Occipital lobe (tissue), 2 donors: ENCODE results near the gene TMEM151A. TPM values are rescaled to one million over a fixed set of nuclear protein-coding genes. Genes with fewer than 3 reads are reported as not detected.

ENCODE experiments used
- DNase-seq: peaks from one replicate; lab custom pipeline; 2025; lab: John Stamatoyannopoulos, UW
- total RNA-seq: library from RNA; depleted of rRNA; stranded (reverse); fragments of >200 nt; gene quantifications from one replicate; pipeline ENCODE4 v1.2.3, GENCODE V29; 2014

The TMEM151A gene
- total RNA-seq, 1 donor from 2014 or later = 6.4 TPM

DNA sequence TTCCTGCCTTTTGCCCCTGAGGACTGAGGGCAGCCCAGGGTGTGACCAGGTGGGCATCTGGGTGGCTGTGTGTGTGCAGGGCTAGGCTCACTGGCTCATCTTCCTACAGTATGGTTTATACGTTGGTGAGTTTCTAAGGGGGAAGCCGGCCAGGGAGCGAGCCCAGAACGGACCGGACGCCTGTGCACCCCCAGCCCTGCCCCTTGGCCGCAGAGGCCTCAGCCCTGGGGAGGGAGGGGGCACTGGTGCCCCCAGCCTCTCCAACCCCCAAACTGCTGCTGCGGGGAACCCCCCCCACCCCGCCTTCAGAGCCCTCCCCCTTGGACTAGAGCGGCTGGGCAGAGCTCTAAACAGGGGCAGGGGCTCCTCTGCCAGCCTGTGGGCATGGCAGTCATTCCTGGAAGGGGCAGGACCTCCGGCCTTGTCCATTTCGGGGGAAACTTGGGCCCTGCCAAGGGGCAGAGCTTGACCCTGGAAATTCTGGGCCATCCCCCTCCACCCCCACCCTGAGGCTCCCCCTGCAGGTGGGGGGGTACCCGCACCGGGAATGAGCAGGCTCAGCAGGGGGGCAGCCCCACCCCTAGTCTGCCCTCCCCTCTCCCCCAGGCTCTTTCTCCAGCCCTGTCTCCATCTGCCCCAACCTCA is 8.1 kb upstream of the TMEM151A start:
- DNase-seq = no peak

DNA sequence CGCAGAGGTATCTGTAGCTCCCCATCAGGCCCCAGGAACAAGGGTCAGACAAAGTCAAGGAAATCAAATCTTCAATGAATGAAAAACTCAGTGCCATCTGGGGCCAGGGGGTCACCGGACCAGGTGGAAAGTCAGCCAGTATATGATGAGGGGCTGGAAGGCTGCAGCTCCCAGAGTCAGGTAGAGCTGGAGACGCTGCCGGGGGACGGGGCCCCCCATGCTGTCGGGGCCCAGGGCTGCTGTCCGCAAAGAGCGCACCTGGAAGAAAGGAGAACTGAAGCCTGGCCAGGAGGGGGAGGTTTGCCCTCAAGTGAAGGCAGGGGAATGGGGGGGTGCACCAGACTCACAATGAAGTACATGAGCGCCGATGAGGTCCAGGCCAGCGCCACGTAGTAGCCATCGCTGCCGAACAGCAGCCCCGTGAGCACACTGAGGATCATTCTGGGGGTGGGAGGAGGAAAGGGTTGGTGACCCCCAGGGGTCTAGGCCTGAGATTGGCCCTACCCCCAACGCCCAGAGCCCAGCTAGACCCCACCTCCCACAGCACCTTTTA is 7.1 kb upstream of the TMEM151A start:
- DNase-seq = no peak

DNA sequence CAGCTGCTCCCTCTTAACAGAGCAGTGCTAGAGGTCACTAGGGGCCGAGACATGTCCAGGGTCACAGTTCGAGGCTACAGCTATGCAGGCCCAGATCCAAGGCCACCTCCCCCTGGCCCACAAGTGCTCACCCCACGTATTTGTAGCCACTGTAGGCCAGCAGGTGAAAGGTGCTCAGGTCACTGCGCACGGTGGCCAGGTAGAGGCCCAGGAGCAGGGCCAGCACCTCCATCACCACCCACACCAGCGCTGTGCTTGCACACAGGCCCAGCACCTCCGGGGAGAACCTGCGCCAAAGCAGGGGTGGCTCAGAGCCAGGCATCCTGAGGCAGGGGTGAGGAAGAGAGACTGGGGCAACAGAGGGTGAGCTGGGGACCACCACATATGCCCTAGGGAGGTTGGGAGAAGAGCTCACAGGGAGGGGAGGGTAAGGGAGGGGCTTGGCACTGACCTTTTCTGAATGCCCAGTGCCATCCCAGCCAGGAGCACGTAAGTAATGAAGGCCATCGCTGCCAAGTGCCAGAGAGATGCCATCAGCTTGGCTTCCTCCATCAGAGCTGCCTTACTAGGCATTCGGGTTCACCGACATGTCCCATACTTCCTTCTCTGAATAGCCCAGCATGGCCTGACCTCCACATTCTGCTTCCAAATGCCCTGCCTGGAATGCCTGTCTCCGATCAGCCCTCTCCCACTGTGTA is 6.3 kb upstream of the TMEM151A start:
- no peak for DNase-seq

DNA sequence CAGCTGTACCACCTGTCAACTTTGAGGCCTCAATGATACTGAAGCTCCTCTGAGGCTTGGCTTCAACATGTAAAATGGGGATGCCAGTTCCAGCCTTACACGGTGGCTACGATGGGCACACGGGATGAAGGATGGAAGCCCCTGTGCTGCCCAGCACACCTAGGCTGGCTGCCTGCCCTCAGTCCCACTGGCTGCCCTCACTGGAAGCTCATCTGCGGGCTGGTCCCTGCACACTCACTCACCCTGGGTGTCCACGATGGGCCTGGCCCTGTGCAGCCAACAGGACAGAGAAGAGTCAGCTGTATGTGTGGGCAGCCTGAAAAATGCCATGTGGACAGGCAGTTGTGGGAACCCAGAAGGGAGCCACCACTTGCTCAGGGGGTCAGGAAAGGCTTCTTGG is 5.0 kb upstream of the TMEM151A start:
- DNase-seq = no peak

DNA sequence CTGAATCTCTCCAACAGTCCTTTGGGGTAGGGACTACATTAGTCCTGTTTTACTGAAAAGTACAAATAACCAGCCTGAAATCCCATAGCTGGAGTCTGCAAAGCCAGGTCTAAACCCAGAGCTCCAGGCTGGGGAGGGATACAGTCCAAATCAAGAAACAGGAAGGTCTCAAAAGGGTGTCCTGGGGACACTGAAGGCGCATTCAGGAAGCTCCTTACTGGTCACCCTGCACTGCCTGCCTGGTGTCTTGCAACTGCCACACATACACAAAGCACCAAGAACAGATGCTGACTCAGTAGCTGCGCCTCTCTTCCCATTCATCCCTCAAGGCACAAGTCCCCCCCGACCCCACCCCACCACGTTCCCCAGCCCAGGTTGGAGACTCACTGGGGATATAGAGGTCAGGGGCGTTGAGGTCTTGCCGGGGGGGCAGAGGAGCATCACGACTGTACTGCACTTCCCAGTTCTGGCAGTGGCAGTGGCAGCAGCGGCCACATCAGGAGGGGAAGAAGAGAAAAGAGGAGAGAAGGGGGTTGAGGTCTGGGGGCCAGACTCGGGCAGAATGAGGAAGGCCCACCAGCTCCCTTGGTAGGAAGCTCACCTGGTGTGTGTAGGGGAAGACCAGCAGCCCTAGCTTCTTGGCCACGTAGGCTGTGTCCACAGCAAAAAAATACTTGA is 4.3 kb upstream of the TMEM151A start:
- no peak for DNase-seq

DNA sequence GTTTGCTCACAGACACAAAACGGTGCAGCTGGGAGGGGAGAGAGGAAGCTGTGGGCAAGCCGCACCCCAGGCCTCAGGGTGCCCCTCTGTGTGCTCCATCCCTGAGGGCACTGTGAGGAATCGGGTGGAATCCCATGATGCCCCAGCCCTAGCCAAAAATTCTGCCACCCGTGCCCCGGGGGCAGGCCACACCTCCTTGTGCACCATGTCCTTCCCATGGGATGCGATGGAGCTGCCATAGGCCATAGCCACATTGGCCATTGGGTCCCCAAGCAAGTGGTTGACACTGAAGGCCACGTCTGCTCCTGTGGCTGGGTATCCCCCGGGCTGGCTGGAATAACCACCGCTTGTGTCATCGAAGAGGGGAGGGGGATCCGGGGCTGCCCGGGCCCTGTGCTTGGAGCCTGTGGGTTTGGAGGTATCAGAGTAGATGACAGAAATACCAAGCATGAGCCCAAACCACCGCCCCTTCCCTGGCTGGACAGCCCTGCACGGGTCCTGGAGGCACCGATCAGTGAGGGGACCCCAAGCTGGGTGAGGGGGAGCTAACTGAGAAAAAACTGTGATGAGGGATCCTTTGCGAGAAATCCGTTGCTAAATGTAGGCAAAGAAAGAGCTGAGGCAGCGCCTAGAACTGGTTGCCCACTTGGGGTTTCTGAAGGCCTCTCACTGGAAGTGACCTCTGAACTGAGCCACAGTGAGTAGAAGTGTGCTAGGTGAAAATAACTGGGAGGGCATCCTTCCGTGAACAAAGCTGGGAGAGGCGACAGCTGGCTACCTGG is 3.6 kb upstream of the TMEM151A start:
- DNase-seq = no peak

DNA sequence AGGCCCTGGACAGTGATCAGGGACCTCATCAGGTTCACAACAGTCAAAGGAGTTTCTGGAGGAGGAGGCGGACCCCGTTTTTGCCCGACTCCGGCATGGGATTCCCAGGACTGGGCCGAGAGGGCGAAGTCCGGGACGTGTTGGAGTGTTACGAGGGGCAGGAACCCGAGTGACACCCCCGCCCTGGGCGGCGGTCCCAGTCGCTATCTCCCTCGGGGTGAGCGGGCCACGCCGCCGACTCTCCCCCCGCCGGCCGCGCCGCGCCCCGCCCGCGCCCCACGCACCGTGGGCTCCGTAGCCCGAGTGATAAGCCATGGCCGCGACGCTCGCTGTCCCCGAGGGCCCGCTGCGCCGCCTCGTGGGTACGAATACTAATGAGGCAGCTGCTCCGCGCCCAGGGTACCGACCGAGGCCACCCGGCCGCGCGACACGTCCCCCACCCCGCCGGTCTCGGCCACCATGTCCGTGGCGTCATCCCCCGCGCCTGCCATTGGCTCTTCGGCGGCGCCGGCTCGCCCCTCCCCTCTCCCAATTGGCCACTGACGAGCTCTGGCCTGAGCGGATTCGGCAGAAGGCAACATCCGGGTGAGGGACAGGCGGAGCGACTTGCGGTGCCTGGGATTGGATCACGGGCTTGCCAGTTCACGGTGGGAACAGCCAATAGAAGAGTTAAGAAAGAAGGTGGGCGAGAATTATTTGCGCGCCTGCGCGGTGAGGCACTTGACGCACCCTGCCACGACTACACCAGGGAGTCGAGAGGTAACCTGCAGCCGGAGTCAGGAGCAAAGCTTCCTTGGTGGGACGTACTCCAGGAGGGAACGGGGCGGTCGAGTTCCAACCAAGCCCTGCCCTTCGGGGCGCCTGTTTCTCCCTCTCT is 2.8 kb upstream of the TMEM151A start, which contains the start of gene YIF1A:
Gene YIF1A, minus strand, starts transcription at position 473 of the 877 bp plus-strand sequence. Its CDS starts 158 bp downstream, at position 315.
- DNase-seq = peak; percentile 99

DNA sequence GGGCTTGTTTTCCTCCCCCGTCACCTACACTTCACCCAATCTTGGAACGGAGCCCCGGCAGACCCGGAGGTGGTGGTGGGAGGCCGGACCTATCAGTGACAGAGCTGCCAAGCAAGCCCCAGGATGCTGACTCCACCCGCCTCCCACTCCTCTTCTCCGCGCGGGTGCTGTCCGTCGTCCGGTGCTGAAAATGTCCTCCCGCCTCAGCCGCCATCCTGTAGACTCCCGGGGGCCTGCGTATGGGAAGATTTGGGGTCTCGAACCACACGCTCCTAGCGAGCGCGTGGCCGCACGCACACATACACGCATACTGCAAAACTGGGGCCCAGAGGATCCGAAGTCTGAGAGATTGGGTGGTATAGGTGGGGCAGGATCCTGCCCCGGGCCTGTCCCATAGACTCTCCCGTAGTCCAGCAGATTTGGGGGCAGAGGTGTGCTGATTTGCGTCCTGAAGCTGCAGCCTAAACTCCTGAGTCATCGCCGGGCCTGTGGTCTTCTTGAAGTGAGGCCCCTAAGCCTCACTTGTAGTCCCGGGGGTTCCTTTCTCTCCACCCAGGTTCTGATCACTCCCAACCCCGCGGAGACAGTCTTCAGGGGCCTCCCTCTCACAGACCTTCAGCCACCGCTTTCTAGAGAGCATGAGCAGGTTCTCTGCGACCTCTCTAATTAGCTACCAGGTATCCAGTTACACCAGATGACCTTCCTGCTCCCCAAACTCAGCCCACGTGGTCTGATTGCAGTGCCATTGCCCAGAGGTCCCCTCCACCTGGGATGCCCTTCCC is 2.0 kb upstream of the TMEM151A start:
- DNase-seq = no peak

DNA sequence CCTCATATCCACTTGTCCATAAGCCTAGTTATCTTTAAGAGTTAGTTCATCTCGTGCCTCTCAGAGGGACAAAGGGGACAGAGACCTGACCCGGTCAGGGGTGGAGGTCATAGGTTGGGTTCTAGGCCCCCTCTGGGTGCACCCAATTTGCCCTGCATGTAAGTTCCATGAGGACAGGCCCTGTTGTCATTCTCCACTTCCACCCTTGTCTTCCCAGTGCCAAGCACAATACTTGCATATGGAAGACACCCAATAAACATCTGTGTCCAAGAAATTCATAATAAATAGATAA is 1.4 kb upstream of the TMEM151A start:
- no peak for DNase-seq

DNA sequence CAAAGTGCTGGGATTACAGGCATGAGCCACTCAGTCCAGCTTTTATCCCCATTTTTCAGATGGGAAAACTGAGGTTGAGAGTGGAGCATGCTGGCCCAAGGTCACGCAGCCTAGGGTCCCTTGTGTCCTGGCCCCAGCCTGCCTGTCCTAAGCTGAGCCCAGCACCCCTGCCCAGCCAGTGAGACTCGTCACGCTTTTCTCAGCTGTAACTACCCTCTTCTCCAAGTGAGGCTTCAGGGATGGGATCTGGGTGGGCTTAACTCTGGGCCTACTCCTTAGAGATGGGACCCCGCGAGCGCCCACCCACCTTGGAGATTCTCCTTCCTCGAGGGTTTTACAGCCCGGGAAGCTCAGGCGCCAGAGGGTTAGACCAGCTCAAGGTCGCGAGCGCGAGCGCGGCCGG is 390 bp upstream of the TMEM151A start:
- no peak for DNase-seq

DNA sequence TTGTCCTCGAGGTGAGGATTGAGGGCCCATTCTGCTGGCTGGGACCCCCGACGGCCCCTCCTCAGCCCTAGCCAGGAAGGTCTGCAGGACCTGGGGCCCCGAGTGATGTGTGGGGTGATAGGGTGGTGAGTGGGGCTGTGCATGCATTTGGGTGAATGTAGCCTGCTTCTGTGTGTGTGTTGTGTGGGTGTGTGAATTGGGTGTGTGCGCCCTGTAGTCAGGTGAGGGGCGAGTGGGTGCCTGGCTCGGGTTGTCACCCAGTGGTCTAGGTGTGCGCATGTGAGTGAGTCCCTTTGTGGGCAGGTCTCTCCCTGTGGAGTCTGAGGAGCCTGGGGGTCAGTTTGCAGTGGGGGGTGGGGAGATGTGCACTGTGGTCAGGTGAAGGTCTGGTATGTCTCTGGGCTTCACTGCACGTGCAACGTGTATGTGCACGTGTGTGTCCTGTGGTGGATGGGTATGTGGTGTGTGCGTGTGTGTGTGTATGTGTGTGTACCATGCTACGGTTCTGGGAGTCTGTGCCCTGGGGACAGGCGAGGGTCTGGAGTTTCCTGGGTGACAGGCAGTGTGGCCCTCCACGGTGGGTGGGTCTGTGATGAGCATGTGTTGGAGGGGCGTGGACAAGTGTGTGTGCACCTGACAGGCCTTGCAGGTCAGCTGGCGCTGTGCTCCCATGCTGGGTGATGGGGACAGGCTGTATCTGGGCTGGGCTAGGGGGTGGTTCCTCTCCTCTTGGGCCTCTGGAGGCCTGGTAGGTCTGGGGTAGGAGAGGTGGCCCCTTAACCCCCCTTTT is 1.0 kb downstream of the TMEM151A start:
- DNase-seq = no peak

DNA sequence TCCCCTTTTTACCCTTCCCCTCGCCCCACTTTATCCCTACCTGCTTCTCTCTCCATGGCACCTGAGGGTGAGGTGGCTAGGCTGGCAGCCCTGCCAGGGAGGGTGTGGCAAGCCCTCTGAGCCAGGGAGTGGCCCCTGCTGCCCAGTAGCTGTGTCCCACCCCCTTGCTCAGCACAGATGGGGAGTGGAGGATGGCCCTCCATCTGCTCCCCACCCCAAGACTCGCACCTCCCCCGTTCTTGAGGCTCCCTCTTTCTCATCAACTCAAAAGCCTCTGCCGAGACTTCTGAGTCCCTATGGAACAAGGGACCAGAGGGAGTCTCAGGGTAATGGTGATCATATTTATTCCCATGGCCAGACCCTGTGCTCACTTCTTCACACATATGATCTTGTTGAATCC is 1.7 kb downstream of the TMEM151A start:
- no peak for DNase-seq

DNA sequence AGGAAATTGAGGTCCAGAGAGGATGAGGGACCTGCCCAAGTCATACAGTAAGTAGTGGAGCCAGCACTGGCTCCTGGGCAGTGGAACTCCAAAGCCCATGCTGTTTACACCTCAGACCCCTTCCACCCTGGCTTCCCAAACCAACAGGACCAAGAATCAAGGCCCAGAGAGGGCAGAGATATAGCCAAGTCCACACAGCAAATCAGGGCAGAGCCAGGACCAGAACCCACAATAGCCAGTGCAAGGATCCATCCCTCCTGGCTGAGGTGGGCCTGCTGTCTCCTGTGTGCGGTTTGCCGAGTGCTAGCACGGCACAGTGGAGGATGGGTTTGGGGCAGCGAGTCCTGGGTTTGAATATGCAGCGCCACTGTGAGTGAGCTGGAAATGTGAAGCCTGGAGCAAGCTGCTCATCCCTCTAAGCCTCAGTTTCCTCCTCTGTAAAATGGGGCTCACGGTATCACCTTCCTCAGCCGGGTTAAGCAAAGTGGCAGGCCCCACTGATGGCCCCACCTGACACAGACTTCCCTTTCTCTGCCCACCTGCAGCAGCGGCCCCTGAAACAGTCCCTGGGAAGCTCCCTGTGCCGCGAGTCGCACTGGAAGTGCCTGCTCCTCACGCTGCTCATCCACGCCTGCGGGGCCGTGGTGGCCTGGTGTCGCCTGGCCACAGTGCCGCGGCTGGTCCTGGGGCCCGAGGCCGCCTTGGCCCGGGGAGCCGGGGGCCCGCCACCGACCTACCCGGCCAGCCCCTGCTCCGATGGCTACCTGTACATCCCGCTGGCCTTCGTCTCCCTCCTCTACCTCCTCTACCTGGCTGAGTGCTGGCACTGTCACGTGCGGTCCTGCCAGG is 2.3 kb downstream of the TMEM151A start:
- DNase-seq = no peak

DNA sequence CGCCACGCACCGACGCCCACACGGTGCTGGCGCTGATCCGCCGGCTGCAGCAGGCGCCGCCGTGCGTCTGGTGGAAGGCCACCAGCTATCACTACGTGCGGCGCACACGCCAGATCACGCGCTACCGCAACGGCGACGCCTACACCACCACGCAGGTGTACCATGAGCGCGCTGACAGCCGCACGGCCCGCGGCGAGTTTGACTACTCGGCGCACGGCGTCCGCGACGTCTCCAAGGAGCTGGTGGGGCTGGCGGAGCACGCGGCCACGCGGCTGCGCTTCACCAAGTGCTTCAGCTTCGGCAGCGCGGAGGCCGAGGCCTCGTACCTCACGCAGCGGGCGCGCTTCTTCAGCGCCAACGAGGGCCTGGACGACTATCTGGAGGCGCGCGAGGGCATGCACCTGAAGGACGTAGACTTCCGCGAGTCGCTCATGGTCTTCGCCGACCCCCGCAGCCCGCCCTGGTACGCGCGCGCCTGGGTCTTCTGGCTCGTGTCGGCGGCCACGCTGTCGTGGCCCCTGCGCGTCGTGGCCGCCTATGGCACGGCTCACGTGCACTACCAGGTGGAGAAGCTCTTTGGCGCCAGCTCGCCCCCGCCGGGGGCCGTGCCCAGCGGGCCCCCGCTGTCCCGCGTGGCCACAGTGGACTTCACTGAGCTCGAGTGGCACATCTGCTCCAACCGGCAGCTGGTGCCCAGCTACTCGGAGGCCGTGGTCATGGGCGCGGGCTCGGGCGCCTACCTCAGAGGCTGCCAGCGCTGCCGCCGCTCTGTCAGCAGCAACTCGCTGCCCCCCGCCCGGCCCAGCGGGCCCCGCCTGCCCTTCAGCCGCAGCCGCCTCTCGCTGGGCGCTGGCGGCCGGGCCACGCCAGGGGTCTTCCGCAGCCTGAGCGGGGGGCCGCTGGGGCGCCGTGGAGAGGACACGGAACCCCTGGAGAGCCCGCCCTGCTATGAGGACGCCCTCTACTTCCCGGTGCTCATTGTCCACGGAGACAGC is 3.2 kb downstream of the TMEM151A start:
- DNase-seq = no peak

DNA sequence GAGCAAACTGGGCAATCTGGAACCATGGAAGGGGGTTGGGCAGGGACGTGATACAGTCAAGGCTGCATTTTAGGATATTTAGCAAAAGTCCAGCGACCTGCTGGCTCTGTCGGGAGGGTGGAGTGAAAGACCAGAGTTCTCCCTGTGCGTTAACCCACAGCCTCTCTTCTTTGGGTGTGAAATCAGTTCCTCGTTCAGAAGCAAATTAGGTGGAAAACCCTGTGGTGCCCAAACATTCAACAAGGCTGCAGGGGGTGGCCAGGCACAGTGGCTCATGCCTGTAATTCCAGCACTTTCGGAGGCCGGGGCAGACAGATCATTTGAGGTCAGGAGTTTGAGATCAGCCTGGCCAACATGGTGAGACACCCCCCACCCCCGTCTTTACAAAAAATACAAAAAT is 5.9 kb downstream of the TMEM151A start:
- DNase-seq = no peak

DNA sequence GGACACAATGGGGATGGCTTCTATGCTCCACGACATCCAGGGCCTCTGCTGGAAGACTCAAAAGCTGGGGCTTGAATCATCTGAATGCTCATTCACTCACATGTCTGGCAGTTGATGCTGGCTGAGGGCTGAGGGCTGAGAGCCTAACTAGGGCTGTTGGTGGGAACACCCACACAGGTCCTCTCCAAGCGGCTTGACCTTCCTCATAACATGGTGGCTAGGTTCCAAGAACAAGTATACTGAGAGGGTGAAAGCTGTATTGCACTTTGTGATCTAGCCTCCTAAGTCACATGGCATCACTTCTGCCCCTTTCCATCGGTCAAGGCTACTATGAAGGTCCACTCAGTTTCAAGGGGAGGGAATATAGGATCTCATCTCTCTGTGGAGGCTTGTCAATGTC is 7.5 kb downstream of the TMEM151A start:
- DNase-seq = no peak

DNA sequence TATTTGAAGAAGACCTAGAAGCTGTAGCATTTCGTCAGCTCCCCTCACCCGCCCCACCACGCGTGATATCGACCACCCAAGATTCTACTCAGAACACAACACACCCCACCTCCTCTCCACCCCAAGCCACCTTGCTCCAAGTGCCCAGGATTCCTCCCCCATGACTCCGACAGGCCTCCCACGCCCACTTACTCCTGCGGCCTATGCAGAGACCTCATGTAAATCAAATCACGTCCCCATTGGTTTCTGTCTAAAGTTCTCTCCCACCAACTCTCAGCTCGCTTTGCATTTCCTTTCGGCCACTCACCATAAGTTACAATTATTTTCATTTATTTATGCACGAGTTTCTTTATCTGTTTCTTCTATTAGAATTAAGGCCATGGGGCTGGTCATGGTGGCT is 11.0 kb downstream of the TMEM151A start:
- no peak for DNase-seq
